Fibroblast of lung (primary cell): ENCODE results near the gene USP47.

Experiments
- CTCF ChIP-seq, 2 donors: IDR thresholded peaks in 1 of 2; conservative IDR thresholded peaks in 1 of 2; 1 replicate in 1 of 2; 2 replicates in 1 of 2; pipeline ENCODE4 v1.5.1; 2011 to 2012; ENCODE audit warnings: low read length in 2 of 2, control low read depth in 1 of 2, inconsistent platforms in 1 of 2, low read depth in 1 of 2, mild to moderate bottlenecking in 1 of 2
- EZH2 ChIP-seq: IDR thresholded peaks from 2 replicates; pipeline ENCODE4 v1.5.1; 2012; ENCODE audit warnings: low read length, control low read depth, mild to moderate bottlenecking; ENCODE audit errors: missing control alignments

GRCh38 chr11:11845551-11845950, 3.8 kb downstream of the USP47 start:
- TF ChIP-seq CTCF (conservative IDR thresholded peaks at IDR 0.05 in 1 of 2, IDR thresholded peaks at IDR 0.05 in 1 of 2; ENCODE audit: low read depth in 1 of 2, low read length in 2 of 2) (no peak), EZH2 (no peak)
